Esophagus squamous epithelium (tissue), 5 donors: ENCODE measurements around the gene TLE3. TPM values are rescaled to one million over a fixed set of nuclear protein-coding genes. Genes with fewer than 3 reads are reported as not detected.

Source experiments
- DNase-seq: peaks from one replicate; lab custom pipeline; 2025; lab: John Stamatoyannopoulos, UW
- H3K27ac ChIP-seq, 4 donors: fragments of 200-600 bp; sonication (generic); one replicate each; pipeline ENCODE4 v1.5.1; 2016 to 2019; ENCODE audit warnings: mild to moderate bottlenecking in 1 of 4
- H3K27me3 ChIP-seq, 4 donors: fragments of 200-600 bp; sonication (generic); 1 replicate in 3 of 4; 2 replicates in 1 of 4; pipeline versions ENCODE4 v1.5.1 to v1.6.0; 2017 to 2021; ENCODE audit warnings: antibody characterized with exemption in 1 of 4
- H3K36me3 ChIP-seq, 3 donors: fragments of 200-600 bp; sonication (generic); one replicate each; pipeline ENCODE4 v1.5.1; 2016 to 2019
- H3K4me1 ChIP-seq, 3 donors: fragments of 200-600 bp; sonication (generic); one replicate each; pipeline ENCODE4 v1.5.1; 2017 to 2019
- H3K4me3 ChIP-seq, 4 donors: fragments of 200-600 bp; sonication (generic); 1 replicate in 3 of 4; 2 replicates in 1 of 4; pipeline ENCODE4 v1.5.1; 2016 to 2019; ENCODE audit warnings: mild to moderate bottlenecking in 2 of 4, moderate library complexity in 1 of 4
- H3K9me3 ChIP-seq, 3 donors: fragments of 200-600 bp; sonication (generic); one replicate each; pipeline ENCODE4 v1.5.1; 2016 to 2019
- CTCF ChIP-seq, 6 experiments: fragments of 450-650 bp in 4 of 6; fragments of 200-600 bp in 2 of 6; sonication (generic) in 2 of 6; IDR thresholded peaks; one replicate each; pipeline ENCODE4 v1.5.1; 2016 to 2019; ENCODE audit warnings: antibody characterized with exemption in 6 of 6, mild to moderate bottlenecking in 4 of 6, moderate library complexity in 4 of 6
- POLR2A ChIP-seq, 4 donors: fragments of 450-650 bp; IDR thresholded peaks; one replicate each; pipeline ENCODE4 v1.6.1; 2017; ENCODE audit warnings: antibody characterized with exemption in 4 of 4, mild to moderate bottlenecking in 4 of 4, moderate library complexity in 3 of 4
- WGBS, 2 donors: methylation state at CpG; one replicate each; pipeline ENCODE4 v1.1.5; 2018; 5-methylcytosine and 5-hydroxymethylcytosine counted together
- intact Hi-C: fragments of 100-400 bp; cut with DNase I; formaldehyde crosslinking; loops from one replicate; pipeline ENCODE4 v1.15.0; 2022
- total RNA-seq, 4 donors: library from RNA; depleted of rRNA; stranded (reverse); fragments of >200 nt; gene quantifications; one replicate each; pipeline ENCODE4 v1.1.0, GENCODE V29; 2016
- donor health status: DM: yes; HTN: yes; CAD: no.

The TLE3 gene
- total RNA-seq, 4 donors from 2014 or later, result 49.6 to 133 (median 64.4) TPM

- Histone ChIP-seq H3K9me3 (no peaks in the 10 kb centered on the region), H3K36me3 (no peaks in the 10 kb centered on the region), H3K27ac (peak overlapping the region; percentile 33 to 97 (median 57)), H3K4me1 (peaks cover 20 to 52% (median 28%) of the 10 kb centered on the region in 3 donors), H3K4me3 (peak overlapping the region; percentile 20 to 92 (median 43)), H3K27me3 (peaks cover 0 to 8% (median 0%) of the 10 kb centered on the region in 4 donors)
- TF ChIP-seq POLR2A (IDR thresholded peaks at IDR 0.05) (no peak), CTCF (IDR thresholded peaks at IDR 0.05) (no peak)
- DNase-seq, result no peak
- intact Hi-C loops, result no loop called here
- WGBS, 2 donors, result 0 to 1% methylated on average over 9 to 15 of the region's 17 CpGs
Measured at GRCh38 chr15:70099967-70100473, 2.3 kb upstream of the TLE3 start.

GRCh38 chr15:70099167-70099966, 1.6 kb upstream of the TLE3 start:
- WGBS, 2 donors, result 0 to 1% methylated on average over 11 to 25 of the region's 69 CpGs
- peaks cover 0 to 8% (median 0%) of the 10 kb centered on the region in 4 donors for H3K27me3 ChIP-seq
- no peaks in the 10 kb centered on the region for H3K36me3 ChIP-seq
- peak; percentile 98 for DNase-seq
- TF ChIP-seq POLR2A (IDR thresholded peaks at IDR 0.05) (peak in 3 of 4 donors; percentile 84 to 96 (median 87)), CTCF (IDR thresholded peaks at IDR 0.05) (no peak)
- H3K9me3 ChIP-seq, result no peaks in the 10 kb centered on the region
- peak overlapping the region; percentile 36 to 95 (median 88) for H3K4me3 ChIP-seq
- H3K4me1 ChIP-seq, result peaks cover 22 to 58% (median 35%) of the 10 kb centered on the region in 3 donors
- peak overlapping the region; percentile 94 to 97 (median 96) for H3K27ac ChIP-seq
- intact Hi-C loops, result no loop called here

GRCh38 chr15:70098461-70099166, 897 bp upstream of the TLE3 start:
- Histone ChIP-seq H3K27ac (peak overlapping the region; percentile 94 to 97 (median 96)), H3K4me3 (peak overlapping the region; percentile 36 to 95 (median 88)), H3K9me3 (no peaks in the 10 kb centered on the region), H3K4me1 (peaks cover 26 to 66% (median 41%) of the 10 kb centered on the region in 3 donors), H3K27me3 (peaks cover 0 to 8% (median 0%) of the 10 kb centered on the region in 4 donors), H3K36me3 (no peaks in the 10 kb centered on the region)
- 0 to 4% methylated on average over 5 to 11 of the region's 60 CpGs for WGBS, 2 donors
- no peak for TF ChIP-seq CTCF (IDR thresholded peaks at IDR 0.05)
- no peak for TF ChIP-seq POLR2A (IDR thresholded peaks at IDR 0.05)
- no peak for DNase-seq
- intact Hi-C loops, result no loop called here

- no peak for DNase-seq
- peak overlapping the region; percentile 36 to 95 (median 88) for H3K4me3 ChIP-seq
- 0% methylated on average over 7 of the region's 7 CpGs for WGBS, 2 donors
- intact Hi-C loops, result no loop called here
- TF ChIP-seq POLR2A (IDR thresholded peaks at IDR 0.05) (no peak), CTCF (IDR thresholded peaks at IDR 0.05) (no peak)
- H3K4me1 ChIP-seq, result peaks cover 26 to 71% (median 46%) of the 10 kb centered on the region in 3 donors
- H3K27ac ChIP-seq, result peak overlapping the region; percentile 94 to 97 (median 96)
- no peaks in the 10 kb centered on the region for H3K36me3 ChIP-seq
- H3K27me3 ChIP-seq, result peaks cover 0 to 8% (median 0%) of the 10 kb centered on the region in 4 donors
- no peaks in the 10 kb centered on the region for H3K9me3 ChIP-seq
Measured at GRCh38 chr15:70098153-70098460, 390 bp upstream of the TLE3 start.

- peaks cover 32 to 80% (median 57%) of the 10 kb centered on the region in 3 donors for H3K4me1 ChIP-seq
- WGBS, 2 donors, result no CpG with 5 or more reads among the region's 37 CpGs
- H3K9me3 ChIP-seq, result no peaks in the 10 kb centered on the region
- TF ChIP-seq POLR2A (IDR thresholded peaks at IDR 0.05) (no peak), CTCF (IDR thresholded peaks at IDR 0.05) (no peak)
- peak overlapping the region; percentile 94 to 97 (median 96) for H3K27ac ChIP-seq
- peaks cover 0 to 7% (median 0%) of the 10 kb centered on the region in 3 donors for H3K36me3 ChIP-seq
- DNase-seq, result no peak
- intact Hi-C loops, result no loop called here
- no peaks in the 10 kb centered on the region for H3K27me3 ChIP-seq
- peak overlapping the region; percentile 84 to 95 (median 90) for H3K4me3 ChIP-seq
Measured at GRCh38 chr15:70097063-70097320, 725 bp downstream of the TLE3 start.
